Epithelial cell of proximal tubule (primary cell): ENCODE results near the gene CABP2. TPM values are rescaled to one million over a fixed set of nuclear protein-coding genes. Genes with fewer than 3 reads are reported as not detected.
"Not testable (repeated sequence)": the region's sequence is repeated elsewhere in the genome, so short reads cannot be mapped to it uniquely, and the experiment has no call there.

Experiments
- DNase-seq: peaks from one replicate; pipeline ENCODE4 v3.0.0-alpha.2; 2011; ENCODE audit warnings: low read depth
- H3K4me3 ChIP-seq: 2 replicates; pipeline ENCODE4 v1.5.1; 2011; ENCODE audit warnings: low read depth, mild to moderate bottlenecking, low read length
- total RNA-seq: library from RNA; depleted of rRNA; stranded (reverse); fragments of >200 nt; gene quantifications from 2 replicates; pipeline ENCODE4 v1.2.3, GENCODE V29; 2015
- TF ChIP-seq, protein P1 (sequence below): conservative IDR thresholded peaks from 2 replicates; pipeline ENCODE4 v1.5.1; 2012; ENCODE audit warnings: low read depth, mild to moderate bottlenecking, low read length

The CABP2 gene
- not detected in 2 replicates for total RNA-seq

DNA sequence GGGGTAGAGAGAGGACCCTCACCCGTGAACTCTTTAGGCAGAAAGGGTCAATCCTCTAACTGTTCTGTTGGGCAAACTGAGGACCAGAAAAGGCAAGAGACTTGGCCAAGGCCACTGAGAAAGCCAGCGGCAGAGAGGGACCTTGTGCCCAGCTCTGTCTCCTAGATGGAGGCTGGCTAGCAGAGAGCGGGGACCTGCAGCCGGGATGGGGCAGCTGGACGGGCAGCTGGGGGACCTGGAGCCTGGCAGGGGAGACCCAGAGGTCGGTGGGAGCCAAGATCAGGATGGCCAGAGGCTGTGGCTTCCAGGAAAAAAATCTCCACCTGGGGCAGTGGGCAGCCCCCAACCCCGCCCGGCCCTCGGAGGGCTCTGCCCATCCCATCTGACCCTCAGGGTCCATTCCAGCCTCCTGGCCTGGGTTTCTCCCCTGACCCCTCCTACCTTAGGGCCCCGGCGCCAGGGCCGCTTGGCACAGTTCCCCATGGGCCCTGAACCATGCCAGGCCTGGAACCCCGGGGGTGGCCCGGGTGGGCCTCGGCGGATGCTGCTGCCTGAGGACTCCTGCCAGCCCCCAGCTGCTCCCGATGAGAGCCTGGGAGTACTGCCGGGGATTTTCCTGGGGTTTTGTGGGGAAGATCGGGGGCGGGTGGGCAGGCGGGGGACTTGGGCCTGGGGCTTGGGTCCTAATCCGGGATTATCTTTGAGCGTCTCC is at the start of gene CABP2:
CABP2 (minus strand) TSS at position 603 of the 712 bp plus-strand sequence; CDS start at position 483, 120 bp downstream.
- DNase-seq = no peak
- no peak within 1 kb of the TSS for H3K4me3 ChIP-seq
- TF ChIP-seq, protein P1, sequence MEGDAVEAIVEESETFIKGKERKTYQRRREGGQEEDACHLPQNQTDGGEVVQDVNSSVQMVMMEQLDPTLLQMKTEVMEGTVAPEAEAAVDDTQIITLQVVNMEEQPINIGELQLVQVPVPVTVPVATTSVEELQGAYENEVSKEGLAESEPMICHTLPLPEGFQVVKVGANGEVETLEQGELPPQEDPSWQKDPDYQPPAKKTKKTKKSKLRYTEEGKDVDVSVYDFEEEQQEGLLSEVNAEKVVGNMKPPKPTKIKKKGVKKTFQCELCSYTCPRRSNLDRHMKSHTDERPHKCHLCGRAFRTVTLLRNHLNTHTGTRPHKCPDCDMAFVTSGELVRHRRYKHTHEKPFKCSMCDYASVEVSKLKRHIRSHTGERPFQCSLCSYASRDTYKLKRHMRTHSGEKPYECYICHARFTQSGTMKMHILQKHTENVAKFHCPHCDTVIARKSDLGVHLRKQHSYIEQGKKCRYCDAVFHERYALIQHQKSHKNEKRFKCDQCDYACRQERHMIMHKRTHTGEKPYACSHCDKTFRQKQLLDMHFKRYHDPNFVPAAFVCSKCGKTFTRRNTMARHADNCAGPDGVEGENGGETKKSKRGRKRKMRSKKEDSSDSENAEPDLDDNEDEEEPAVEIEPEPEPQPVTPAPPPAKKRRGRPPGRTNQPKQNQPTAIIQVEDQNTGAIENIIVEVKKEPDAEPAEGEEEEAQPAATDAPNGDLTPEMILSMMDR = no peak

DNA sequence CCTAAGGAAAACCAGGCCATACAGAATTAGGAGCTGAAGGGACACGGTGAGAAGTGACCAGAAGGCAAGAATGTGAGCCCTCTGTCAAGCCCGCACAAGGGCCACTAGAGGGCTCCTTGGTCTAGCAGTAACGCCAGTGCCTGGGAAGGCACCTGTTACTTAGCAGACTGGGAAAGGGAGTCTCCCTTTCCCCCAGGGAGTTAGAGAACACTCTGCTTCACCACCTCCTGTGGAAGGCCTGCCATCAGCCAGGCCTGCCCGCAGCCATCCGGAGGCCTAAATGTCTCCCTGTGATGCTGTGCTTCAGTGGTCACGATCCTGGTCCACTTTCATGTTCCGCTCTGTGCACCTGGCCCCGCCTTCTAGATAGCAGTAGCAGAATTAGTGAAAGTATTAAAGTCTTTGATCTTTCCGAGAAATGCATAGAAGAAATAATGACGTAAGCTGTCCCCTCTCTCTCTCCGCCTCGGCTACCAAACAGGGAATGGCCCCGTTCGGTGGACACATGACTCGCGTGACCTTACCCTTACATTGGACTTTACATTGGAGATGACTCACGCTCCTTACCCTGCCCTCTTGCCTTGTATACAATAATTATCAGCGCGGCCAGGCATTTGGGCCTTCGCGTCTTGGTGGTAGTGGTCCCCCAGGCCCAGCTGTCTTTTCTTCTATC is 49.6 kb upstream of the CABP2 start:
- DNase-seq = no peak
- TF ChIP-seq, protein P1 = peak; percentile 78
- H3K4me3 ChIP-seq = no peak overlapping the region

DNA sequence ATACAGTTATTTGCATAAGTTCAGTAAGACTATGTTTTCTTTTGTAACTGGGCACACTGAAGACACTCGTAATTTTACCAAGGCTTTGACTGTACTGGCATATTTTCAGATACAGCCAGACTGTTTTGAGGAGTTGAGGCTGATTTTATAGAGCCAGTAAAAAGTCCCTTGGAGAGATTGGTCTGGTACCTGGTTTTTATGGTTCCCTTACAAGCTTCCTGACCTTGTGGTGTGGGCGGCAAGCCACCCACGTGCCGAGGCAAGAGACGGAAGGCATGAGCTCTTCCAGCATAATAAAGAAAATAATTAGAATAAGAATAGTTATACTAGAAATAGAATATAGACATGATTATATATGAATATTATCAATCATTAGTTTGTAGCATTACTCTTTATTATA is 49.1 kb upstream of the CABP2 start:
- TF ChIP-seq, protein P1 = no peak
- H3K4me3 ChIP-seq = no peak overlapping the region
- no peak for DNase-seq

GRCh38 chr11:67571443-67571842 is 48.2 kb upstream of the CABP2 start:
- TF ChIP-seq, protein P1 = no peak
- H3K4me3 ChIP-seq = no peak overlapping the region
- DNase-seq = no peak

GRCh38 chr11:67564230-67564629 is 41.0 kb upstream of the CABP2 start:
- DNase-seq = no peak
- no peak overlapping the region for H3K4me3 ChIP-seq

GRCh38 chr11:67563705-67564114 is 40.5 kb upstream of the CABP2 start:
- H3K4me3 ChIP-seq = not testable (repeated sequence)
- peak; percentile 86 for DNase-seq

More at GRCh38 chr11:67564230-67564629, 41.0 kb upstream of the CABP2 start:
- TF ChIP-seq, protein P1 = no peak

- TF ChIP-seq, protein P1 = no peak
- no peak overlapping the region for H3K4me3 ChIP-seq
- no peak for DNase-seq
These were observed 39.9 kb upstream of the CABP2 start for GRCh38 chr11:67562963-67563704.
